Measurements from ENCODE around the gene KRT39.

The KRT39 gene

DNA sequence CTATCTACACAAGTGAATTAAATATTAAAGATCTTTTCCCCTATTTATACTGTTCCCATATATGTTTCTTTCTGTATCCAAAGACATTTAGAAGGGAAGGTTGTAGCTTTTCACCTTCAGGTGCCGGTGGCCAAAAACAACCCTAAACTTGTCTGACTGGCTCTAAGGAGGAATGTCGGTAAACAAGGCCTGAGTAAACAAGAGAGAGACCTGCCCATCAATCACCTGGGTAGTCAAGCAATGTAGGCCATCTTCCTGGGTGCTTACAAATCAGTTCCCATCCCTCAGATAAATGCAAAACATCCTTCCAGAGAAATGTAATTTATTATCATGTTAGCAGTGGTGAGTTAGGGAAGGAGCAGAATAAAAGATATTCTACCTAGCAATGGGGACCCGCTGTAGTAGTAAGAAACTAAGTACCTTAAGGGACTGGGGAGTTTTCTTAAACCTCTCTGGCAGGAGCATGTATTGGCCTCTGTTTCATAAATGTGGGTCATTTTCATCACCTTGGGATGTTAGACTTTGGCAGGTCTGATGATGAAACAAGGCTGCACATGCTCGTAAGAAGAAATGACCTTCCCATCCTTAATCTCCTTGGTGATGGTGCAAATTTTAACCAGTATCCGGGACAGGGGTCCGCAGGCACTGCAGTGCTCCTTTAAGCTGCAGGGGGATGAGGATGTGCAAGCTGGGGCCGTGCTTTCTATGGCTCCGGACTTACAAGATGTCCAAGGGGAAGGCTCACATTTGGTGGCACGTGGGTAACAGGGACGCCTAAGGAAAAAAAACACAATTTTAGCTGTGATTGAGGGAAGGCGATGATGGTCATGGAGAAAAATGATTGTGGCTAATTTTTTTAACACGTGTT lies 8.4 kb downstream of the KRT39 start:
- H2AFZ ChIP-seq (ENCODE audit: low read depth, low read length), result no peak overlapping the region
- ATAC-seq (ENCODE audit: insufficient read depth, low read depth), result no peak
- no peak for TF ChIP-seq EZH2 (IDR thresholded peaks at IDR 0.05; ENCODE audit: borderline replicate concordance, low read depth, low read length, severe bottlenecking)
- TF ChIP-seq, protein P1, sequence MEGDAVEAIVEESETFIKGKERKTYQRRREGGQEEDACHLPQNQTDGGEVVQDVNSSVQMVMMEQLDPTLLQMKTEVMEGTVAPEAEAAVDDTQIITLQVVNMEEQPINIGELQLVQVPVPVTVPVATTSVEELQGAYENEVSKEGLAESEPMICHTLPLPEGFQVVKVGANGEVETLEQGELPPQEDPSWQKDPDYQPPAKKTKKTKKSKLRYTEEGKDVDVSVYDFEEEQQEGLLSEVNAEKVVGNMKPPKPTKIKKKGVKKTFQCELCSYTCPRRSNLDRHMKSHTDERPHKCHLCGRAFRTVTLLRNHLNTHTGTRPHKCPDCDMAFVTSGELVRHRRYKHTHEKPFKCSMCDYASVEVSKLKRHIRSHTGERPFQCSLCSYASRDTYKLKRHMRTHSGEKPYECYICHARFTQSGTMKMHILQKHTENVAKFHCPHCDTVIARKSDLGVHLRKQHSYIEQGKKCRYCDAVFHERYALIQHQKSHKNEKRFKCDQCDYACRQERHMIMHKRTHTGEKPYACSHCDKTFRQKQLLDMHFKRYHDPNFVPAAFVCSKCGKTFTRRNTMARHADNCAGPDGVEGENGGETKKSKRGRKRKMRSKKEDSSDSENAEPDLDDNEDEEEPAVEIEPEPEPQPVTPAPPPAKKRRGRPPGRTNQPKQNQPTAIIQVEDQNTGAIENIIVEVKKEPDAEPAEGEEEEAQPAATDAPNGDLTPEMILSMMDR (IDR thresholded peaks at IDR 0.05; ENCODE audit: borderline replicate concordance, extremely low read depth, low read length, poor library complexity, severe bottlenecking), result no peak
- H3K27ac ChIP-seq (ENCODE audit: low read length), result no peak overlapping the region
- H4K20me1 ChIP-seq (ENCODE audit: insufficient read depth, low read length), result no peaks in the 10 kb centered on the region
- H3K4me3 ChIP-seq (ENCODE audit: low read depth in 1 of 2, low read length in 2 of 2), result no peak overlapping the region
- no peaks in the 10 kb centered on the region for H3K9me3 ChIP-seq (ENCODE audit: insufficient read depth, low read length, severe bottlenecking)
- peaks cover 22% of the 10 kb centered on the region for H3K27me3 ChIP-seq (ENCODE audit: insufficient read depth, low read length, poor library complexity)
- H3K9ac ChIP-seq (ENCODE audit: low read depth, low read length), result no peak overlapping the region
- H3K79me2 ChIP-seq (ENCODE audit: insufficient read depth, low read length), result no peaks in the 10 kb centered on the region
- no peaks in the 10 kb centered on the region for H3K4me1 ChIP-seq (ENCODE audit: insufficient read depth, low read length)
- no peaks in the 10 kb centered on the region for H3K36me3 ChIP-seq (ENCODE audit: insufficient read depth, low read length)
- DNase-seq, result no peak
- no peak overlapping the region for H3K4me2 ChIP-seq (ENCODE audit: insufficient read depth, low read length)

DNA sequence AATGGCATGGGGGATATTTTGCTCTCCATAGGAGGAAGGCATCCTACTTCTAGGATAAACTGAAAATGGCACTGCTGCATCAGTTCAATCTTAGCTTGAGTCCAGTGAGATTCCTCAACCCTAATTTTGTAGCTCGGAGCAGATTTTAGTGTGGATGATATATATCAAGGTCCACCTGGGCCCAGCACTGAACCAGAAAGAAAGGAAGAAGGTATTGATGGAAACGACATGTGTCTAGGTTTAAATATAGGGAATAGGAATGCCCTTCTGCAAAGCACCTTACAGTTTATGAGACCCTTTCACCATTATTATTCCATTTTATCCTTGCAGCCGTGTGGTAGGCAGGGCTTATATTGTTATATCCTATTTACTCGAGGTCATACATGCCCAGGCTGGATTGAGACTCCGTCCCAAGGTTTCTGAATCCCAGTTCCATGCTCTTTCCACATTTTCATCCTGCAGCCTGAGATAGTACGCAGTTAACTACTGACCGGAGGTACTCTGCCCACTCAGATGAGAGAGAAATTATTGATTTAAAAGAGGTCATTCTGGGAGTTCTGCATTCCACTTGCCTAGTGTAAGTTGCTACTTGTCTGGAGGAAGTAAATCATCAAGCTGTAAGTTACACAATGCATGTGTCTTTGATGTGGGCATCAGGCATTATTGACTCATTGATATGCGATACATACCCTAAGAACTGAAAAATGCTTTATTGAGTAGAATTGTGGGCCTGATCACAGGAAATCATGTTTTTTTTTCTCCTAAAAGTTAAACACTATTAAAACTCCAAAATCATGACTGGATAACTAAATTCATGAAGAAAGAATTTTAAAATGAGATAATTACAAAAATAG lies 10.1 kb downstream of the KRT39 start:
- TF ChIP-seq EZH2 (IDR thresholded peaks at IDR 0.05; ENCODE audit: borderline replicate concordance, low read depth, low read length, severe bottlenecking), result no peak
- TF ChIP-seq, protein P1 (IDR thresholded peaks at IDR 0.05; ENCODE audit: borderline replicate concordance, extremely low read depth, low read length, poor library complexity, severe bottlenecking), result no peak
- Histone ChIP-seq H3K9ac (ENCODE audit: low read depth, low read length) (no peak overlapping the region), H3K4me3 (ENCODE audit: low read depth in 1 of 2, low read length in 2 of 2) (no peak overlapping the region), H3K9me3 (ENCODE audit: insufficient read depth, low read length, severe bottlenecking) (no peaks in the 10 kb centered on the region), H3K36me3 (ENCODE audit: insufficient read depth, low read length) (no peaks in the 10 kb centered on the region), H3K27me3 (ENCODE audit: insufficient read depth, low read length, poor library complexity) (peaks cover 22% of the 10 kb centered on the region), H4K20me1 (ENCODE audit: insufficient read depth, low read length) (no peaks in the 10 kb centered on the region), H3K4me1 (ENCODE audit: insufficient read depth, low read length) (no peaks in the 10 kb centered on the region), H3K27ac (ENCODE audit: low read length) (no peak overlapping the region), H3K79me2 (ENCODE audit: insufficient read depth, low read length) (no peaks in the 10 kb centered on the region), H3K4me2 (ENCODE audit: insufficient read depth, low read length) (no peak overlapping the region), H2AFZ (ENCODE audit: low read depth, low read length) (no peak overlapping the region)
- DNase-seq, result no peak
- no peak for ATAC-seq (ENCODE audit: insufficient read depth, low read depth)

DNA sequence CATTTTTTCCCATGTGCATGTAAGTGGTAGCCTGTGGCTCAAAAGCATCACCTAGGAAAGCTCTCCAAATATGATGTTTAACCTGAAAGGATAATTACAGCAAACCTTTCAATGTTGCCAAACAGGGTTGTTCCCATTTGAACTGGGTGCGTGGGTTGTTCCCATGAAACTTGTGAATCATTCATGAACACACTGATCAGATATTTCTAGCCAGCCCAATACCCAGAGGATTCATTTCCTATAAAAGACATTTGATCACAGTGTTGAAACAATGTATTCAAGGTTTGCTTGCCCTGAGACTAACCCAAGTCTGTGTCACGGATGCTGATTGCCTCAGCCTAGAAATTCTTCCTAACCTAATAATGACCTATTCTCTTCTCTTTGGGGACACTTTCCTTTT lies 12.9 kb downstream of the KRT39 start:
- DNase-seq, result no peak
- Histone ChIP-seq H4K20me1 (ENCODE audit: insufficient read depth, low read length) (no peaks in the 10 kb centered on the region), H3K4me2 (ENCODE audit: insufficient read depth, low read length) (no peak overlapping the region)

More for the DNA sequence above, 12.9 kb downstream of the KRT39 start:
- Histone ChIP-seq H3K79me2 (ENCODE audit: insufficient read depth, low read length) (no peaks in the 10 kb centered on the region), H3K9ac (ENCODE audit: low read depth, low read length) (no peak overlapping the region), H3K4me3 (ENCODE audit: low read depth in 1 of 2, low read length in 2 of 2) (no peak overlapping the region), H2AFZ (ENCODE audit: low read depth, low read length) (no peak overlapping the region), H3K9me3 (ENCODE audit: insufficient read depth, low read length, severe bottlenecking) (no peaks in the 10 kb centered on the region), H3K36me3 (ENCODE audit: insufficient read depth, low read length) (no peaks in the 10 kb centered on the region), H3K27ac (ENCODE audit: low read length) (no peak overlapping the region), H3K27me3 (ENCODE audit: insufficient read depth, low read length, poor library complexity) (peaks cover 26% of the 10 kb centered on the region), H3K4me1 (ENCODE audit: insufficient read depth, low read length) (no peaks in the 10 kb centered on the region)
- no peak for TF ChIP-seq EZH2 (IDR thresholded peaks at IDR 0.05; ENCODE audit: borderline replicate concordance, low read depth, low read length, severe bottlenecking)
- TF ChIP-seq, protein P1 (IDR thresholded peaks at IDR 0.05; ENCODE audit: borderline replicate concordance, extremely low read depth, low read length, poor library complexity, severe bottlenecking), result no peak
- ATAC-seq (ENCODE audit: insufficient read depth, low read depth), result no peak

Data from DND-41 (cell line).